EL (cell line): ENCODE measurements around the gene PARVB.
A peak's percentile ranks its signal among the peaks of the same experiment; 100 is the strongest.

Experiments used
- DNase-seq: peaks from one replicate; pipeline ENCODE4 v3.0.0-alpha.2; 2016

Gene PARVB

DNA sequence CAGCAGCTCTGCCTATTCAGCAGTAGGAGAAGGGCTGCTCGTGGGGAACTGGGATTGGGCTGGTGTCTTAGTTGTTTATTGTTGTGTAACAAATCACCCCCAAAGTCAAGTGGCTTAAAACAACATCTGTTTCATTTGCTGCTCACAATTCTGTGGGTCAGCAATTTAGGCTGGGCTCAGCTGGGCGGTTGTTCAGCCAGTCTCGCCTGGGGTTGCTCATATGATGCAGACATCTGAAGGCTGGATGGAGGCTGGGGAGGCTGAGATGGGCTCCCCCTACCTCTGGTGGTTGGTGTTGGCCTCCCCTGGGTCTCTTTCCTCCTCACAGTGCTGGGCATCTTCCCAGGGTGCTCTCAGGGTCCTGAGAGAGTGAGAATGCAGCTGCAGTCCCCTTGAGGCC lies 113.3 kb downstream of the PARVB start:
- no peak for DNase-seq

DNA sequence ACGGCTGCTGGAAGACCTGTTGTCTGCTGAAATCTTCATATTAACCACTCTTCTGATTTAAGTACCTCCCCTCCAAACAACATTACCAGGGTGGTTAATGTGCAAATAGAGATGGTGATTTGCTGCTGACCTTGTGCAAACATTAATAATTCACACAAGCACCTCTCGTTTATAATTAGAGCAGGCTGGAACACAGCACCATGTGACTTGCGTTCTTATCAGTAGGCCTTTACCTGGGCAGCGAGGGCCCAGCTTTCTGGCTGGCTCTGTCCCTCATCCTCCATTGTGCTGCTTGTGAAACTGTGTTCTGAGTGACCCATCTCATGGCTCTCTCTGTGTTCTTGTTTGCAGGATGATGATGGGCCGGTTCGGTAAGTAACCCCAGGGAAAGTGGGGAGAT lies 115.7 kb downstream of the PARVB start:
- DNase-seq = no peak

DNA sequence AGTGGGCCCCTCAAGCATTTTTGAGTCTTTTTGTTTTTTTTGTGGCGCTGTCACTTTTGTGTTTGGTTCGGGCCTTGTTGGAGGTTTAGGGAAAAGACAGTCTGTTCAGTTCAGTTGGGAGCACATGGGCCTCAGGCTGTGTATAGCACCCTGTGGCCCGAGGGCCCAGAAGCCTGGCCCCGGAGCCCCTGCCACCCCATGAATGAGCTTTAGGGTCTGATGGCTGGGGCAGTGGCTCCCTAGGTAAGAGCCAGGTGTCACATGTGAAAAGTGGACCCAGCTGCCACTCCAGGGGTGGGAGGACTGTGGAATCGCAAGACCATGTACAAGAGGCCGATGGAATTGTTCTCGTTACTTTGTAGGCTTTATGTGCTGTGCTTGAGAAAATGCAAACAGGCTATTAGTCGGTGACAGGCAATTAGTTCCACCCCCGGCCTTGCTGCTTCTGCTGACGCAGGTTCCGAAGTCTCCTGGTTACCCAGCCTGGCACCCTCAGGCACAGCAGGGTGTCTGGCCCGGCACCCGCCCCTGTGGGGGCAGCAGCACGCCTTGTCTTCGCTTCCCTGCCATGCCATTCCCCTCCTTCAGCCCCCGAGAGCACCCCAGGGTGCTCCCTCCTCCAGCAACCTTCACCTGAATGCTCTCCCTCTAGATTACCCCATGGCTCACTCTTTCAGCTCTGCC lies 118.5 kb downstream of the PARVB start:
- no peak for DNase-seq

DNA sequence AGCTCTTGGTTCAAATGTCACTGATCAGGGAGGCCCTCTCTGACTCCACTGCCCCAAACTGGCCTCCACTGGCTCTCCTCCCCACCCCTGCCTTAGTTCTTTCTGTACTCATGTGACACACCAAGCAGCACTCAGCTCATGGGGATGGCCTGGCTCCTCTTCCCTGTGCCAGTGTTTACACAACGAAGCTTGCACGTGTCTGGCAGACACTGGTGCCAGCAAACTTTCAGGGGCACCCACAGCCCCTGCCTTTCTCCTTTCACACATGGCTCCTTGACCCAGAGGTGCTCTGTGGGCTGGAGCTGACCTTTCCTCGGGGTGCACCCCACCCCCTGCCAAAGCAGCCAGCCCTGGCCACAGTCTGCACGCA lies 119.0 kb downstream of the PARVB start:
- DNase-seq = no peak

DNA sequence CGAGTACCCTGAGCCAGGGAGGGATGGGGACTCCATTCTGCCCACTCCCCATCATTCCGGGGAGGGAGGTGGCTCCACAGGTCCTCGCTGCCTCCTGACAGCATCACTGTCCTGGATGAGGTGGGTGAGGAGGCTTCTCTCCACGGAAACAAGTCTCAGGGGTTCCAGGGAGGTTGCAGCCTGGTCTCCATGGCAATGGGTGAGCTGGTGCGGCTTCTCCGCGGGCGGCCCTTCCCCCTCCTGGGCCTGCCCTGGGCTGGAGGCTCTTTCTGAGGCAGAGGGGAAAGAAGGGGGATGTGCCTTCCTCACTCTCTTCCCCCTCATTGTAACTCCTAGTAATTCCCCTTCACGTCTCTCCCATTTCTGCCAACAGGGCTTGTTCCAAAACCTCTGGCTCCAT lies 119.5 kb downstream of the PARVB start:
- DNase-seq = no peak

DNA sequence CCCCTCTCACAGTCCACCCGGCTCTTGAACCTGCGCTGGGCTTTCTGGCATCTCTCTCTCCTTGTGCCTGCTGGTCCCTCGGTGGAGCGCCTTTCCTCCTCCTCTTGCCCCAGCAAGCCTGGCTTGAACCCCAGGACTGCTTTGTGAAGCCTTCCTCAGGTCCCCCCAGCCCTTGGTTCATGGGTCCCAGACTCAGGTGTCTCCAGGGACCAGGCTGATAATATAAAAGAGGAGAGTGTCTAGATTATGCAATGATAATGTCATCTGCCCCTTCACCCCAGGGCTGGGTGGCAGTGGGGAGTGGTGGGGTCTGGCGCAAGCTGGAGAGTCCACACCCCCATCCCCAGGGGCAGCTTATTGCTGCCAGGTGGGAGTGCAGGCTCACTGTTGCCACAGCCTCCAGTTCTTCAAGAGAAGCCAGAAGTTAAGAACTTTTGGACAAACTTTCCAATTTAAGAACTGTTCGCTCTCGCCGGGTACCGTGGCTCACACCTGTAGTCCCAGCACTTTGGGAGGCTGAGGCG lies 120.0 kb downstream of the PARVB start:
- DNase-seq = no peak

DNA sequence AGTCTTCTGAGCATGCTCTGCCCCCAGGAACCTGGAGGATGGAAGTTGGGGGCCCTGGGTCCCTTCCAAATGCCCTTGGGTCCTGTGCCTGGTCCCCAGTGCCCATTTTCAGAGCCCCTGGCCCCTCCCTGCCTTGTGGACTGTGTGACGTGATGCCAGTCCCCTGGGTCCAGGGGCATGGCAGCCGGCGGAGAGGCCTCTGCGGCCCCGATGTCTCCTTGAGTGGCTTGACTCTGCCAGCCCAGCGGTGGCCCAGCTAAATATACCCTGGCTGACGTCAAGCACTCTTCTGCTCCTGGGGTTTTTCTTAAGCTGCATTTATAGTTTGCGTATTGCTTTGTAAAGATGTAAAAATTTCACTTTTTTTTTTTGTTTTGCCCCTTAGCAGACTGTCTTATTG lies 121.4 kb downstream of the PARVB start:
- DNase-seq = no peak

DNA sequence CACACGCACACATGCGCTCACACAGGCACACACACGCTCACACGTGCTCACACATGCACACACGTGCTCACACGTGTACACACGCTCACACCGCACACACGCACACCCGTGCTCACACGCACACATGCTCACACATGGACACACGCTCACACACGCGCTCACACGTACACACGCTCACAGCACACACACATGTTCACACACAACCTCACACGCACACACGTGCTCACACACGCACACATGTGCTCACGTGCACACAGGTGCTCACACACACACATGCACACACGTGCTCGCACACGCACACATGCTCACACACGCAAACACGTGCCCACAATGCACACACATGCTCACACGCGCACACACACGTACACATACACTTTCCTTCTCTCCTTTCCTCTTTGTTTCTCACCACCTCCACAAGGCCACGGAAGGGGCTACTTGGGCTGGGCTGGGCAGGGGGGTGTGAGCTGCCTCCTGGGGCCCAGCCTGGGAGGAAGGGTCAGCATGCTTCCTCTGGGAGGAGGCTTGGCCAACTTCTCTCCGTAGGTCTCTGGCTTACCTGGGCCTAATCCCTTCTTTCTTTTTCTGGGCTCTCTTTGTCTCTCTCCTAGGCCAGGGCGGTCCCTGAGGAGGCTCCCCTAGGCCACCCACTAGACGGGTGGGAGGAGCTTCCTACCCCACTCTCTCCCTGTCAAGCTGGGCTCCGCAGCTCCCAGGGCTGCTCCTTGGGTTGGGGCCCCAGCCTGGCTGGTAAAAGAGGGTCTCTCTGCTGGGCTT lies 122.2 kb downstream of the PARVB start:
- DNase-seq = no peak

DNA sequence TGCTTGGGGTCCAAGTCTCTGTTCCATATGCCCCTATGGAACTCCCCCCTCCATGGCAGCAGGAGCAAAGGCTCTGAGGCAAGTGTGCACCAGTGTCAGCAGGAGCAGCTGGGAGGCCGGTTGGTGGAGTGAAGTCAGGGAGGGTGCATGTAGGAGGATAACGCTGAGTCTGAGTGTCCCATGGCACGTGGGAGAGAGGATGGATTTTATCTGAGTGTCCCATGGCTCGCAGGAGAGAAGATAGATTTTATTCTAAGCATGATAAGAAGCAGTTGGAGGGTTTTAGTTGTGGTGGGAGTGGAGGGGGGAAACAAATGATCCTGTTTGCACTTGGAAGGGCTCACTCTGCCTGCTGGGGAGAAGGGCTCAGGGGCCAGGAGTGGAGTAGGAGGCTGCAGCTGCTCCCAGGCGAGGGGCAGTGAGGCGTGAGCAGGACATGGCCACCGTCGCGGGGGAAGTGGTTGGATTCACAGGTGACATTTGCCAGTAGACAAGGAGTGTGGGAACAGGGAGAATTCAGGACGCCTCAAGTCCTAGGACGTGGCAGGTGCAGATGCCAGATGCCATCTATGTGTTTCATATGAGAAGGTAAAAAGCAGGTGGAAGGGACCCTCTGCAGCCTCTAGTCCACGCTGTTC lies 123.0 kb downstream of the PARVB start:
- no peak for DNase-seq

DNA sequence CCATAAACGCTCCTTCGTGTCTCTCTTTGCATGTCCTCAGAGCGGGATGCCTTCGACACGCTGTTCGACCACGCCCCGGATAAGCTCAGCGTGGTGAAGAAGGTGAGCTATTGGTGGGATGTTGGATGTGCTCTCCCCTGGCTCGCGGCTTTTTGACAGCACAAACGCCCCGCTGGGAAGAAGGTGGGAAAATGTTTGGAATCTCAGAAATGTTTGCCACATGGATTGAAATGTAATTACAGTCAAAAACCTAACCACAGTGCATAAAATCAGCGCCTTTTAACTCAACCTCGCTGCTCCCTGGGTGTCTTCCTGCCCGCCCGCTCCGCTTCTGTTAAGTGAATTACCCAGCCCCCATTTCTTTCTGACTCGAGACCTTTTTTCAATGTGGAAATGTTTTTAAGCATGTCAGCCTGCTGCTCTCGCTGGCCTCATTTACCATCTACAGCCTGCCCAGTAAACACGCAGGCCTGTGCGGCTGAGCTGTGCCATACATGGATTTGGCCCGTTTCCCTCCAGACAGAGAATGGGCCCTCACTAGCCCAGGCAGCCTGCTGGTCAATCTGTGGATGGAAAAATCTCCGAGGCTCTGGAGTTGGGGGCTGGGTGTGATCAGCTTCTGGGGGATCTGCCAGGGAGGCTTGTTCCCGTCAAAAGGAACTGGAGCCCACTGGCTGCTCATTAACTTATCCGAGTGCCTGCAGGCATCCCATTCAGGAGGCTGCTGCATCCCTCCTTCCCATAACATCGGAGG lies 123.9 kb downstream of the PARVB start:
- DNase-seq = peak; percentile 7

DNA sequence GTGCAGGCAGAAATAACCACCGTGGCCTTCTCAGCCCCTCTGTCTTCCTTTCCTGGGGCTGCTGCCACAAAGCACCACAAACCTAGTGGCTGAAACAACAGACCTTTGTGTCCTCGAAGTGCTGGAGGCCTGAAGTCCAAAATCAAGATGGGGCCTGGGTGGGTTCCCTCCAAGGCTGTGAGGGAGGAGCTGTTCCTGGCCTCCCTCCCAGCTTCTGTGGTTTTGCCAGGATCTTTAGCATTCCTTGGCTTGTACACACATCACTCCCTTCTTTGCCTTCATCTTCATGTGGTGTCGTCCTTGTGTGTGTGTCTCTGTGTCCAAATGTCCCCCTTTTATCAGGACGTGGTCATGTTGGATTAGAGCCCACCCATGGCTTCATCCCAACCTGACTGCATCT lies 127.6 kb downstream of the PARVB start:
- DNase-seq = peak; percentile 81

DNA sequence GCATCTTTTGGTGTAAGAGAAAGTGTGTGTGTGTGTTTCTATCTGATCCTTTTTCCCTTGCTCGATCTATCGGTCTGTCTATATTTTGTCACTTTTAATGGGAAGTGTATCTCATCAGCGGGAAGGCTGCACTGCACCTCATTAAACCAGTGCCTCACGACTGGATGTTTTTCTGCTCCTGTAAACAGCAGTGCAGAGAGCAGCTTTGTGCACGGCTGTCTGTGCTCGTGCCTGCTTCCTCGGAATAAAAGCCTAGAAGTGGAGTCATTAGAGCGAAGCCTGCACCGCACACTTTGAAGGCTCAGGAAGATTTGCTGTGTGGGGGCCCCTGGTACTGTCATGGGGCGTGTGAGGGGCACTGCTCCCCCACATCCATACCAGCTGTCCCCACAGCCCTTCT lies 129.6 kb downstream of the PARVB start:
- DNase-seq = no peak

DNA sequence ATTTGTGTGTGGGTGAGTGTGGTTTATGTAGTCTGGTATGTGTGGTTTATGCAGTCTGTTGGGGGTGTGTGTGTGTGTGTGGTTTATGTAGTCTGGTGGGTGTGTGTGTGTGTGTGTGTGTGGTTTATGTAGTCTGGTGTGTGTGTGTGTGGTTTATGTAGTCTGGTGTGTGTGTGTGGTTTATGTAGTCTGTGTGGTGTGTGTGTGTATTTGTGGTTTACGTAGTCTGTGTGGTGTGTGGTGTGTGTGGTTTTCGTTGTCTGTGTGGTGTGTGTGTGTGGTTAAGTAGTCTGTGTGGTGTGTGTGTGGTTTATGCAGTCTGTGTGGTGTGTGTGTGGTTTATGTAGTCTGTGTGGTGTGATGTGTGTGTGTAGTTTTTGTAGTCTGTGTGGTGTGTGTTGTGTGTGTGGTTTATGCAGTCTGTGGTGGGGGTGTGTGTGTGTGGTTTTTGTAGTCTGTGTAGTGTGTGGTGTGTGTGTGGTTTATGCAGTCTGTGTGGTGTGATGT lies 130.4 kb downstream of the PARVB start:
- DNase-seq = no peak

DNA sequence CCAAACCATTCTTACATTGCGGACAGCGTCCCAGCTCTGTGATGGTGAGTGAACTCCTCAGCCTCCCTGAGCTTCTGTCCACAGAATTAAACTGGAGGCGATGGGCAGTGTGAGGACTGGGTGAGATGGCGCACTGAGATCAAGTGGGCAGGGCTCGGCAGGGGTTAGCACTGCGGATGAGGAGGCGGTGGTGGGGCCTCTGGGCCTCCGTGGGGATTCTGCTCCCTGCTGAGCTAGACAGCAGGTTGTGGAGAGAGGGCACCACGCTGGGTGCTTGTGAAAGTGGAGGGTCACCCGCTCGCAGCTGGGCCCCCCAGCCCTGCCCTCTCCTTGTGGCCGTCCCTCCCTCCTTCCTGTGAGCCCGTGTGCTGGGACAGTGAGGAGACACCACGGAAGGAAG lies 131.0 kb downstream of the PARVB start:
- DNase-seq = no peak

DNA sequence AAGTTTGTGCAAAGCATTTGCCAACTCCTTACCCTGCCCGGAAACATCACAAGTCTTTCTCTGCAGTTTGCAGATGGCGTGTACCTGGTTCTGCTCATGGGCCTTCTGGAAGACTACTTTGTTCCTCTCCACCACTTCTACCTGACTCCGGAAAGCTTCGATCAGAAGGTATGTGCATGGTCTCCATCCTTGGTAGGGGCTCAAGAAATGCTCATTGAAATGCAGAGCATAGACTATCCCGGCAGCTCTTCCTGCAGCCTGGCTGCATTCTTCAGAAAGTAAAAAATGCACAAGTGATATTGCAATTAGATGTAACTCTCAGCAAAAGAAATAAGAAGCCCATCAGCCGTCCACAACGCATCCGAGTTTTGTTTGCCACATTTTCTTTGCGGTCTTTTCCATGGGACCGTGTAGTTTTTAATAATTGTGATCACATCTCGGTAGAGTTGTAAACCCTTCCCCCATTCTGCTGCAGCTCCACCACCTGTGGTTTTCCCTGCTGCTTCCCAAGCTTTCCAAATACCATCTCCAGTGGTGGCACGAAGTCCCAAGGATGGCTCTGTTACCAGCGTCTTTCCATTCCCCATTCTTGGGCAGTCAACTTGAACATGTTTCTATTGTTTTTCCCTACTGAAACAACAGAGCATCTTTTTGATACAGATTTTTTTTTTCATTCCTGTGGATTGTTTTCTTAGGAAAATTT lies 134.0 kb downstream of the PARVB start:
- no peak for DNase-seq

DNA sequence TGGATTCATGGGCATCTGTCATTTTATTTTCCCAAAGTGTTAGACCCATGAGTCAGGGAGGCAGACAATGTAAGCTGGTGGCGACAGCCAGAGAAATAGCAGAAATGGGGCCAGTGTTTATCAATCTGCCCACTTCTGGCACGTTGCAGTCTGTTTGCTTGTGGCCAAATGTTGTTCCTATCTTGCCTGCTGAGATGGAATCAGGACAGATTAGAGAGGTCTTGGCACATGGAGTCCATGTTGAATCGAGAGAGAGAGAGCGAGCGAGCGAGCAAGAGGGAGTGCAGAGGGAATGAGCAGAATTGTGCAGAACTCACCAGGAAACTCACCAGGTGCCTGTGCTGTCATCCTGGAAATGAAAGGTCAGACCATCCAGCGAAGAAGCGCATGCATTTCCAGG lies 134.7 kb downstream of the PARVB start:
- DNase-seq = no peak

DNA sequence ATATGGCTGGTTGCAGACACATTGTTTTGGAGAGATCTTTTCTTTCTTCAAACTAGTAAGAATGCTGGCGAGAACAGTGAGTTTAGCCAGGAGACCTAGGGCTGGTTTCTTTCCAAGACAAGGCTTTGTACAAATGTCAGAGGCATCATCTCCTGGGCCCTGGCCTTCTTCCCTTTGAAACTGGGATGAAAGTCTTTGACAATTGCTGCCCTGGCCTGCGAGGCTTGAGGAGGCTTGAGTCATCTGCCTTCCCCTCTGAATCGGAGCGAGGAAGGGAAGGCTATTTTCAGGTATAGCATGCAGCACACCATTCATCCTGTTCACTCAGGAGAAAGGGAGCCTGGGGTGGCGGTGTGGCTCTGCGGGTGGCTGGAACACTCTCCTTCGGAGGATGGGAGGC lies 135.1 kb downstream of the PARVB start:
- DNase-seq = no peak

DNA sequence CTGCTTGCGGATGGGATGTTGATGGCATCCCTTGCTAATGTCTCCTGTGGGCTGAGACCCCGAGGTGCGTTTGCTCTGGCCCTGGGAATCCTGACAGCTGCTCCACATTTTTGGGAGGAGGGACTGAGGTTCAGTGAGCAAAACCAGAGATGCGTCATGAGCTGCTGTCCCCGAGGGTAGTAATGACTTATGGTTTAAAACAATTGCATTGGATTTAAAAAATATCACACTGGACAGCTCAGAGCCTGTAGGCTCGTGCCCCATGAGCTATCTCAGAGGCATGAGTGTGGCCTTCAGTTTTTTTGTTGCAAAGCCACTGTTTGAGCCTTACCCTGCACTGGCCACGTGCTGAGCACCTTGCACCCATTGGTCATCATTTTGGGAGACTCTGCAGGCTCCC lies 135.7 kb downstream of the PARVB start:
- DNase-seq = no peak

DNA sequence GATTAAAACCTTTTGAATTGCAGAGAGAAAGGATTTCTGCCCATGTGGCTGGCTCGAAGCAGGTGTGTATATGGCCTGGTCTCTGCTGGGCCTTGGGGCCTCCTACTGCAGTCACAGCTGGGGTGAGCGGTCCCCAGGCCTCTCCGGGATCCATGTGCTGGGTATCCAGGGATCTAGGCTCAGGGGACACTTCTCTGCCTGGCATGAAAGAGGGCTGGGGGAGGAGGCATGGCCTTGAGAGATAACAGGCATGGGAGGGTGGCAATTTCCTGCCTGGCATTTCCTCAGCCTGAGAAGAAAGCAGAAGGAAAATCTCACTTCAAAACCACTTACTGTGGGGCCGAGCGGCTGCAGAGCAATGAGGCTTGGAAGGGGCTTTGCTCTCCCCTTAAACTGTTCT lies 136.3 kb downstream of the PARVB start:
- no peak for DNase-seq

DNA sequence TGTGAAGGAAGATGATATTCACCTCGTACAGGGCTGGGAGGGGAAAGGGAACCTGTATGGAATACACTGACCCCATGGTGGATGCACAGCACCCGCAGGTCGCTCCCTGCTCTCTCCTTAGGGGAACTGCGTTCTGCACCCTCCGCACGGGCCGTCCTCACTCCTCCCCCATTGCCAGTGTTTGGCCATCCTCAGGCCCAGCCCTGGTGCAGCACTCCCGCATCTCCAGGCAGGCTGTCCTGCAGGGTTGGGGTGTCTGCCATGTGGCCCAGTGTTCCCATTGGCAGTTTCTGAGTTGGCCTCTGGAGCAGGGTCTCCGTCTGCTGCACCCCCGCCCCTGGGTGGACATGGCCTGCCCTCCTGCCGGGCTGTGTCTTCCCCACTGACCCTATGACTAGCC lies 137.6 kb downstream of the PARVB start:
- DNase-seq = no peak

DNA sequence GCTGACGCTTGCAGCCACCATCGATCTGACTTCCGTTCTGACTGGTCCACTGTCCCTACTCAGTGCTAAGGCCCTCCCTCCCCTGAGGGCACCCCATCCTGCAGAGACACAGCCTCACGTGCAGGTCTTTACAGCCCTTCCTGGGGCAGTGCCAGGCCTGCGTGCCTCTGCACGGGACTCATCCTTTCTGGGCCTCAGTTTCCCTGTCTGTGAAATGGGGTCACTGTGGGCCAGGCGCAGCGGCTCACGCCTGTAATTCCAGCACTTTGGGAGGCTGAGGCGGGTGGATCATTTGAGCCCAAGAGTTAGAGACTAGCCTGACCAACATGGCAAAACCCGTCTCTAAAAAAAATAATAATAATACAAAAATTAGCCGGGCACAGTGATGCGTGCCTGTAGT lies 138.9 kb downstream of the PARVB start:
- no peak for DNase-seq

DNA sequence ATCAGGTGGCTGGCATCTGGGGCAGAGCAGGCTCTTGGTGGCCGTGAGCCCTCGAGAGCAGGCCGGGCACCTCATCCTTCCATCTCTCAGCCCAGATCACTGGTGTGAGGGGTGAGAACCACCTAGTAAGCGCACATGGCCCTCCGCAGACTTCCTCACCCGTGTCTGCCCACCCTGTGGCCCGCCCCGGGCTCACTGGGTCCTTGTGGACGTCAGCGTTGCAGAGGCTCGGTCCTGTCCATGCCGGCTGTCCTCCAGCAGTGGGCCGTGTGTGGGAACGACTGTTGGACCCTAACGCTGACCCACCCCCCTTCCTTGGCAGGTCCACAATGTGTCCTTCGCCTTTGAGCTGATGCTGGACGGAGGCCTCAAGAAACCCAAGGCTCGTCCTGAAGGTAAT lies 139.4 kb downstream of the PARVB start:
- no peak for DNase-seq

DNA sequence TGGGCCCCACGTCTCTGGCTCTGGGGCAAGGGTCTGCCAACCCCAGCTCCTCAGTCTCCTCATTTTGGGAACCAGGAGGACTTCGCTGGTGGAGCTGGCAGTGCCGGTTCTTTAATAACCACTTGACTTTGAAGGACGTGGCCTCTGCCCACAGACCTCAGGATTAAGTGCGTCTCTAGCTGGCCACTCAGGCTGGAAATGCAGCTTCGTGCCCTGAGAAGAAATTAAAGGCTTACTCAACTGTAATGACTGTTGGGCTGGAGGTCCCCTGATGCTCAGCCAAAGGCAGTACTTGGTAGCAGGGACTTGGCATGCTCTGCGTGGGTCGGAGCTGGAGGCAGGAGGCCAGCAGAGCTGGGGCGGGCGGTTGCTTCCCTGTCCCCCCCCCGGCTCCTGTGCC lies 139.9 kb downstream of the PARVB start:
- DNase-seq = no peak
